Gastroesophageal sphincter (tissue), 3 donors: ENCODE results near the gene RBM19.

Source experiments
- CTCF ChIP-seq, 4 experiments: fragments of 200-600 bp in 2 of 4; fragments of 450-650 bp in 2 of 4; sonication (generic) in 1 of 4; IDR thresholded peaks; one replicate each; pipeline ENCODE4 v1.5.1; 2017 to 2019; ENCODE audit warnings: antibody characterized with exemption in 4 of 4, mild to moderate bottlenecking in 2 of 4, moderate library complexity in 2 of 4
- EP300 ChIP-seq: sonication (generic); formaldehyde crosslinking; IDR thresholded peaks from one replicate; pipeline ENCODE4 v1.6.1; 2017; ENCODE audit warnings: antibody characterized with exemption, mild to moderate bottlenecking
- POLR2A ChIP-seq, 2 donors: fragments of 450-650 bp; IDR thresholded peaks; one replicate each; pipeline ENCODE4 v1.6.1; 2017; ENCODE audit warnings: antibody characterized with exemption in 2 of 2, mild to moderate bottlenecking in 2 of 2, moderate library complexity in 1 of 2
- POLR2AphosphoS5 ChIP-seq: sonication (generic); formaldehyde crosslinking; IDR thresholded peaks from one replicate; pipeline ENCODE4 v1.6.1; 2017; ENCODE audit warnings: antibody characterized with exemption

GRCh38 chr12:113796066-113796827, 169.9 kb downstream of the RBM19 start:
- TF ChIP-seq POLR2A (IDR thresholded peaks at IDR 0.05), result no peak
- no peak for TF ChIP-seq CTCF (IDR thresholded peaks at IDR 0.05)
- no peak for TF ChIP-seq EP300
- TF ChIP-seq POLR2AphosphoS5, result no peak
